Neural crest cell (in vitro differentiated cells): ENCODE results near the gene SUMO3. TPM values are rescaled to one million over a fixed set of nuclear protein-coding genes. Genes with fewer than 3 reads are reported as not detected.

Source experiments
- DNase-seq: peaks from one replicate; pipeline ENCODE4 v3.0.0; 2021; ENCODE audit warnings: low read depth, mixed read lengths, low spot score
- H3K27ac Mint-ChIP-seq: one replicate; pipeline ENCODE4 v1.8.0; 2021; ENCODE audit warnings: mild to moderate bottlenecking, mixed read lengths; ENCODE audit not compliant: unreplicated experiment
- H3K27me3 Mint-ChIP-seq: 2 replicates; pipeline ENCODE4 v1.8.0; 2021; ENCODE audit warnings: low read depth, mild to moderate bottlenecking, mixed read lengths
- H3K36me3 Mint-ChIP-seq: 2 replicates; pipeline ENCODE4 v1.8.0; 2021; ENCODE audit warnings: low read depth, mild to moderate bottlenecking, mixed read lengths
- H3K4me1 Mint-ChIP-seq: 2 replicates; pipeline ENCODE4 v1.8.0; 2021; ENCODE audit warnings: mixed read lengths
- H3K4me3 Mint-ChIP-seq: one replicate; pipeline ENCODE4 v1.8.0; 2021; ENCODE audit warnings: mild to moderate bottlenecking, mixed read lengths
- H3K9me3 Mint-ChIP-seq: 2 replicates; pipeline ENCODE4 v1.8.0; 2021; ENCODE audit warnings: mixed read lengths
- CTCF ChIP-seq: fragments of 200-600 bp; sonication (generic); conservative IDR thresholded peaks from 2 replicates; pipeline ENCODE4 v1.5.0; 2021; ENCODE audit warnings: antibody characterized with exemption, mild to moderate bottlenecking
- total RNA-seq: library from RNA; stranded (reverse); gene quantifications from 2 replicates; pipeline ENCODE4 v1.2.1, GENCODE V29; 2021

Gene SUMO3
- total RNA-seq, 1 donor from 2014 or later = 97.7 TPM

DNA sequence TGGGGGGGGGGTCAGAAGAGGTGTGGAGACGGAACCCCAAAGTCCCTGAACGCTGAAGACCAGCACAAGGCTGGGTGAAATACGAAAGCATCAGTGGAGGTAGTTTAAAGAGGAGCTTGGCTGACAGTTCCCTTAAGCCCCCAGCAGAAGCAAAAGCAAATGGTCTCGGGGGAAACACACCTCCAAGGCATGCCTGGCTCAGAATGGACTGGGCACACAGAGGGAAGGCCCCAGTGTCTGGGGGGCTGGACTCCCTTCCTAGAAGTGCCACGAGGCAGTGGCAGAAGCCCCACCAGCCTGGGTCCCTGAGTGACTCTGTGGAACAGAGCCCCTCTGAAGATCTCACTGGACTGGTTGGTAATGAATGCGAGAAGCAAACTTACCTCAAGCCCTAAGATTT is 60.1 kb downstream of the SUMO3 start:
- DNase-seq = no peak
- Mint-ChIP-seq H3K4me3 (no peak overlapping the region), H3K27ac (no peak overlapping the region), H3K27me3 (no peaks in the 10 kb centered on the region), H3K9me3 (no peaks in the 10 kb centered on the region), H3K36me3 (peaks cover 2% of the 10 kb centered on the region), H3K4me1 (no peaks in the 10 kb centered on the region)
- no peak for TF ChIP-seq CTCF

DNA sequence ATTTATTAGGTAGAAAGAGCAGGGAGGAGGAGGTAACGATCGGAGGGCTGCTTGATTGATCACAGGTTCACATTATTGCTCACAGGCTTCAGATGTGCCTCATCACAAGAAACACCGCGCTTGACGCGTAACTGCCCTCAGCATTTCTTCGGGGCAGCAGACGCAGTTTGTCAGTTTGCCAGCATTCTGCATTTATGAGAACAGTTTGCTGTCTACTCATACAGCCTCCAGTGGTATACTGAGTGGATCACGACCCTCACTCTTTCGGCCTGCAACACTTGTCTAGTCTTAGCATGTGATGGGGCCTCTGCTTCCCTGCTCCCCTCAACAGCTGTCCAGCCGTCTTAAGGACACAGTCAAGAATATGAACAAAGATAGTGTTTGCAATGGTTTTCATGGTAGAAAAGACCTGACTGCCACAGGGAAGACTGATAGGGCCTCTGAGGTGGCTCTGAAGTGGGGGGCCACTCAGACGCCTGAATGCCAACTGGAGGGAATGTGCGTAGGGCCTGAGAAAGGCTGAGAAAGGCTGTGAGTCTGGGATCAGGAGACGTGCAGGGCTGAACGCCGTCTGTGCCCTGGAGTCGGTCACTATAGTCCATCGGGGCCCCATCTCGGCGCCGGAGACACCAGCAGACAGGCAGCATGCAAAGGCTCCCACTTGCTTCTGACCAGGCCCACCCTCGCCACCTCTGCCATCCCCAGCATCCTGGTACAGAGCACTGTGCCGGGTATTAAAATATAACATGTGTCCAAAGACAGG is 61.3 kb downstream of the SUMO3 start:
- no peak for DNase-seq
- Mint-ChIP-seq H3K36me3 (peaks cover 2% of the 10 kb centered on the region), H3K27ac (peak overlapping the region; percentile 85), H3K27me3 (no peaks in the 10 kb centered on the region), H3K4me3 (no peak overlapping the region), H3K9me3 (no peaks in the 10 kb centered on the region), H3K4me1 (no peaks in the 10 kb centered on the region)
- TF ChIP-seq CTCF = no peak

Other genes starting within 250 kb of the SUMO3 start
- not detected in 2 replicates for gene KRTAP10-4, start 244.3 kb downstream of the SUMO3 start, total RNA-seq
- not detected in 2 replicates for gene KRTAP10-5, start 237.5 kb downstream of the SUMO3 start, total RNA-seq
- gene KRTAP10-6, start 225.6 kb downstream of the SUMO3 start, total RNA-seq = not detected in 2 replicates
- not detected in 2 replicates for gene KRTAP10-7, start 217.5 kb downstream of the SUMO3 start, total RNA-seq
- not detected in 2 replicates for gene KRTAP10-8, start 206.0 kb downstream of the SUMO3 start, total RNA-seq
- not detected in 2 replicates for gene KRTAP10-9, start 191.0 kb downstream of the SUMO3 start, total RNA-seq
- gene KRTAP10-10, start 180.7 kb downstream of the SUMO3 start, total RNA-seq = not detected in 2 replicates
- gene KRTAP10-11, start 171.6 kb downstream of the SUMO3 start, total RNA-seq = not detected in 2 replicates
- gene KRTAP12-4, start 163.4 kb downstream of the SUMO3 start, total RNA-seq = not detected in 2 replicates
- gene KRTAP12-3, start 160.1 kb downstream of the SUMO3 start, total RNA-seq = not detected in 2 replicates
- not detected in 2 replicates for gene KRTAP12-2, start 151.1 kb downstream of the SUMO3 start, total RNA-seq
- gene KRTAP12-1, start 135.9 kb downstream of the SUMO3 start, total RNA-seq = not detected in 2 replicates
- not detected in 2 replicates for gene KRTAP10-12, start 120.9 kb downstream of the SUMO3 start, total RNA-seq
- not detected in 2 replicates for gene TSPEAR, start 106.5 kb downstream of the SUMO3 start, total RNA-seq
- 108 and 111 TPM in 2 replicates for gene UBE2G2, start 16.2 kb downstream of the SUMO3 start, total RNA-seq
- 164 and 169 TPM in 2 replicates for gene PTTG1IP, start 55.6 kb upstream of the SUMO3 start, total RNA-seq
- 0.84 and 0.89 TPM in 2 replicates for gene ITGB2, start 102.8 kb upstream of the SUMO3 start, total RNA-seq
- 40.5 and 42.3 TPM in 2 replicates for gene SLX9, start 122.0 kb upstream of the SUMO3 start, total RNA-seq